IMR-90 (cell line): ENCODE results near the gene DENND2D. TPM values are rescaled to one million over a fixed set of nuclear protein-coding genes. Genes with fewer than 3 reads are reported as not detected.

Source experiments
- ATAC-seq: fragments of 200-7000 bp; cut with Tn5 transposase; 2 replicates; pipeline ENCODE4 v1.9.1; 2020; ENCODE audit warnings: low read depth, mild to moderate bottlenecking, moderate library complexity
- BruUV-seq: library from RNA; stranded (reverse); fragments of 400-500 nt; replicated peaks from 2 replicates; lab custom pipeline; 2021; lab: Mats Ljungman, UMichigan
- CTCF ChIA-PET: fragments of 300-600 bp; formaldehyde crosslinking; extraction: SDS; loops from one replicate; lab custom pipeline; 2021; ENCODE audit warnings: antibody characterized with exemption; lab: Yijun Ruan, JAX
- POLR2A ChIA-PET: fragments of 300-600 bp; sonication (Branson Sonifier 250); formaldehyde crosslinking; loops from one replicate; lab custom pipeline; 2022; ENCODE audit warnings: antibody characterized with exemption; ENCODE audit not compliant: unreplicated experiment; lab: Charles Lee
- DNase-seq: peaks from one replicate; pipeline ENCODE4 v3.0.0; 2013
- H2AFZ ChIP-seq: replicated peaks from 2 replicates; pipeline ENCODE3; 2013; ENCODE audit warnings: low read length, mild to moderate bottlenecking; ENCODE audit not compliant: poor library complexity
- H2AK5ac ChIP-seq: 2 replicates; pipeline ENCODE4 v1.6.1; 2013; ENCODE audit warnings: low read depth, low read length, inconsistent platforms
- H2AK9ac ChIP-seq: replicated peaks from 2 replicates; pipeline ENCODE3; 2013; ENCODE audit warnings: mild to moderate bottlenecking, low read depth, low read length, moderate library complexity; ENCODE audit not compliant: poor library complexity
- H2BK120ac ChIP-seq: 2 replicates; pipeline ENCODE4 v1.6.1; 2013; ENCODE audit warnings: low read depth, low read length, inconsistent platforms
- H2BK15ac ChIP-seq: 3 replicates; pipeline ENCODE4 v1.6.1; 2013; ENCODE audit warnings: low read depth, low read length, inconsistent platforms
- H2BK20ac ChIP-seq: 2 replicates; pipeline ENCODE4 v1.6.1; 2013; ENCODE audit warnings: low read depth, mild to moderate bottlenecking, inconsistent platforms, low read length, moderate library complexity
- H2BK5ac ChIP-seq: 2 replicates; pipeline ENCODE4 v1.6.1; 2013; ENCODE audit warnings: mild to moderate bottlenecking, low read depth, low read length, inconsistent platforms; ENCODE audit not compliant: poor library complexity, severe bottlenecking
- H3K14ac ChIP-seq: replicated peaks from 2 replicates; pipeline ENCODE4 v1.6.1; 2013; ENCODE audit warnings: low read depth, low read length, inconsistent platforms
- H3K18ac ChIP-seq: 2 replicates; pipeline ENCODE4 v1.6.1; 2013; ENCODE audit warnings: low read depth, low read length, control low read depth
- H3K23ac ChIP-seq: 2 replicates; pipeline ENCODE4 v1.6.1; 2013; ENCODE audit warnings: low read depth, low read length, inconsistent platforms
- H3K27ac ChIP-seq: 2 replicates; pipeline ENCODE4 v1.5.1; 2013; ENCODE audit warnings: mild to moderate bottlenecking, control low read depth, low read length; ENCODE audit not compliant: insufficient read depth
- H3K27me3 ChIP-seq: 2 replicates; pipeline ENCODE4 v1.6.1; 2013; ENCODE audit warnings: low read length; ENCODE audit not compliant: control insufficient read depth, insufficient read depth
- H3K36me3 ChIP-seq: 2 replicates; pipeline ENCODE4 v1.6.1; 2013; ENCODE audit warnings: low read length, mixed read lengths; ENCODE audit not compliant: control insufficient read depth, insufficient read depth
- H3K4ac ChIP-seq: 2 replicates; pipeline ENCODE4 v1.6.1; 2013; ENCODE audit warnings: low read depth, low read length, inconsistent platforms
- H3K4me1 ChIP-seq: 2 replicates; pipeline ENCODE4 v1.6.1; 2013; ENCODE audit warnings: low read length, mixed read lengths; ENCODE audit not compliant: control insufficient read depth, insufficient read depth
- H3K4me2 ChIP-seq: 2 replicates; pipeline ENCODE4 v1.6.1; 2013; ENCODE audit warnings: low read depth, mild to moderate bottlenecking, control low read depth, low read length, moderate library complexity
- H3K4me3 ChIP-seq: 2 replicates; pipeline ENCODE4 v1.5.1; 2013; ENCODE audit warnings: low read depth, mild to moderate bottlenecking, control low read depth, low read length, moderate library complexity; ENCODE audit not compliant: insufficient read depth
- H3K56ac ChIP-seq: 2 replicates; pipeline ENCODE4 v1.6.1; 2013; ENCODE audit warnings: low read length, inconsistent platforms; ENCODE audit not compliant: insufficient read depth; ENCODE audit errors: extremely low read depth
- H3K79me1 ChIP-seq, 2 experiments: 2 replicates each; pipeline ENCODE4 v1.6.1; 2013; ENCODE audit warnings: low read length in 2 of 2, inconsistent platforms in 1 of 2, low read depth in 1 of 2
- H3K9ac ChIP-seq: 2 replicates; pipeline ENCODE4 v1.6.1; 2013; ENCODE audit warnings: low read depth, low read length, control low read depth
- H3K9me1 ChIP-seq: 2 replicates; pipeline ENCODE4 v1.6.1; 2013; ENCODE audit warnings: low read length, inconsistent platforms; ENCODE audit not compliant: insufficient read depth
- H3K9me3 ChIP-seq: 2 replicates; pipeline ENCODE4 v1.6.1; 2013; ENCODE audit warnings: low read length; ENCODE audit not compliant: control insufficient read depth, insufficient read depth
- H4K20me1 ChIP-seq: 2 replicates; pipeline ENCODE4 v1.6.1; 2013; ENCODE audit warnings: low read length, inconsistent platforms; ENCODE audit not compliant: insufficient read depth
- H4K5ac ChIP-seq: 2 replicates; pipeline ENCODE4 v1.6.1; 2013; ENCODE audit warnings: mild to moderate bottlenecking, low read depth, low read length, control low read depth
- H4K8ac ChIP-seq, 2 experiments: 2 replicates each; pipeline ENCODE4 v1.6.1; 2013; ENCODE audit warnings: low read depth in 2 of 2, low read length in 2 of 2, control low read depth in 1 of 2, inconsistent platforms in 1 of 2
- H4K91ac ChIP-seq: 2 replicates; pipeline ENCODE4 v1.6.1; 2013; ENCODE audit warnings: low read depth, low read length, inconsistent platforms; ENCODE audit not compliant: insufficient read depth
- FOS ChIP-seq: fragments of 150-350 bp; IDR thresholded peaks from 2 replicates; pipeline ENCODE4 v1.6.1; 2016; ENCODE audit warnings: low read depth, low read length
- MAFK ChIP-seq: IDR thresholded peaks from 2 replicates; pipeline ENCODE4 v1.6.1; 2012; ENCODE audit warnings: low read depth, low read length, improper control_type of control experiment
- SMC3 ChIP-seq: fragments of 150-350 bp; IDR thresholded peaks from 2 replicates; pipeline ENCODE4 v1.6.1; 2016; ENCODE audit warnings: low read depth, mild to moderate bottlenecking, antibody characterized with exemption, low read length, moderate library complexity
- WGBS, 2 experiments: methylation state at CpG; one replicate each; pipeline versions ENCODE4 v1.1.5 to v1.1.7; 2013; ENCODE audit warnings: missing lambda C conversion rate in 2 of 2; ENCODE audit not compliant: insufficient read length in 1 of 2; ENCODE audit errors: extremely low coverage in 2 of 2; 5-methylcytosine and 5-hydroxymethylcytosine counted together
- dilution Hi-C: fragments of 300-500 bp; cut with HindIII; formaldehyde crosslinking; loops from one replicate; pipeline ENCODE4 v1.14.3; 2018; ENCODE audit warnings: low sequenced_read_pairs; ENCODE audit not compliant: unreplicated experiment
- in situ Hi-C: fragments of 300-500 bp; cut with MboI; formaldehyde crosslinking; loops from 3 replicates; pipeline ENCODE4 v1.14.3; 2019; ENCODE audit warnings: low sequenced_read_pairs, inconsistent platforms, mixed read lengths
- intact Hi-C: fragments of 100-400 bp; cut with micrococcal nuclease; formaldehyde crosslinking; loops from 2 replicates; pipeline ENCODE4 v1.10.0; 2022
- polyA plus RNA-seq, 3 experiments: library from polyadenylated mRNA; depleted of rRNA; stranded (reverse); fragments of >200 nt; gene quantifications; 2 replicates each; pipeline ENCODE4 v1.2.3, GENCODE V29; 2012; ENCODE audit warnings: low replicate concordance in 1 of 3
- total RNA-seq: library from RNA; depleted of rRNA; stranded (reverse); fragments of >200 nt; gene quantifications from 2 replicates; pipeline ENCODE4 v1.2.3, GENCODE V29; 2012

DENND2D gene
- total and polyA plus RNA-seq, 2 of the 4 experiments (the other 2 are of a cell fraction), result 0.86 to 0.90 TPM

DNA sequence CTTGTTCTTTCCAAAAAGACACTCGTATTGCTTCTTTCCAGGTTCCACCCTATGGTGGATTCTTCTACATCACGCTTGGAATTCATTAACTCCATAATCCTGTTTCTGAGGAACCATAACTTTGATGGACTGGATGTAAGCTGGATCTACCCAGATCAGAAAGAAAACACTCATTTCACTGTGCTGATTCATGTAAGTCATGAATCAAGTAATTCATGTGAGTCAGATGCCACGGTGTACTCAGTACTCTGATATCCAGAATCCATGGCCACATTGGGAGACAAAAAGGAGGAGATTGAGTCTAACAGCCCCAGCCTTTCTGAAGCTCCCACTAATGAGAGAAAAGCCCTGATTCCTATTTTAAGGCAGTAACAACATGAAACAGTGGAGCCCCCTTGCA lies 34.4 kb upstream of the DENND2D start:
- Histone ChIP-seq H3K56ac (no peak overlapping the region), H3K4me3 (no peak overlapping the region), H2BK20ac (no peak overlapping the region), H3K27ac (no peak overlapping the region), H3K4me1 (peaks cover 2% of the 10 kb centered on the region; the same call in 1 of the 2 replicates), H2AK9ac (no peak overlapping the region), H3K4ac (no peak overlapping the region), H2BK15ac (no peak overlapping the region), H2BK5ac (no peak overlapping the region), H3K79me1 (no peaks in the 10 kb centered on the region), H2AK5ac (no peak overlapping the region), H3K27me3 (no peaks in the 10 kb centered on the region; the same call in 1 of the 2 replicates), H3K23ac (no peak overlapping the region), H4K5ac (no peak overlapping the region), H3K18ac (no peak overlapping the region; the same call in 1 of the 2 replicates), H2BK120ac (no peak overlapping the region), H3K36me3 (no peaks in the 10 kb centered on the region), H4K8ac (no peak overlapping the region), H4K20me1 (no peaks in the 10 kb centered on the region), H3K9ac (no peak overlapping the region), H3K4me2 (no peak overlapping the region), H4K91ac (no peak overlapping the region), H3K9me3 (no peaks in the 10 kb centered on the region), H3K14ac (no peak overlapping the region), H2AFZ (no peak overlapping the region), H3K9me1 (no peaks in the 10 kb centered on the region)
- POLR2A ChIA-PET, result interaction anchor here (0.5 kb wide), 1 partner anchor 14 kb away, joined by 7 read pairs; no protein-coding TSS in a partner anchor
- intact Hi-C loops, result no loop called here
- BruUV-seq, result no TSS peak
- CTCF ChIA-PET, result no interaction called here
- WGBS, 2 experiments, result no CpG with 5 or more reads among the region's 3 CpGs
- peak; percentile 70 for DNase-seq
- peak; percentile 79 for ATAC-seq
- in situ Hi-C loops, result no loop called here
- TF ChIP-seq SMC3 (no peak), MAFK (no peak), FOS (no peak)
- dilution Hi-C loops, result no loop called here
